Activated T-cell treated with anti-CD3 and anti-CD28 coated beads, Interleukin-2, amount 50 U/mL, for 4 hours (primary cell): ENCODE measurements around the gene GPR78. TPM values are rescaled to one million over a fixed set of nuclear protein-coding genes. Genes with fewer than 3 reads are reported as not detected.
"Not testable (repeated sequence)": the region's sequence is repeated elsewhere in the genome, so short reads cannot be mapped to it uniquely, and the experiment has no call there.

Source experiments
- ATAC-seq, 2 donors: fragments of 200-7000 bp; cut with Tn5 transposase; one replicate each; pipeline ENCODE4 v1.10.0; 2021
- DNase-seq: peaks from one replicate; pipeline ENCODE4 v3.0.0-alpha.2; 2020
- H3K27me3 Mint-ChIP-seq: one replicate; pipeline ENCODE4 v1.8.0; 2021; ENCODE audit warnings: low read depth, mixed read lengths
- H3K36me3 Mint-ChIP-seq: one replicate; pipeline ENCODE4 v1.8.0; 2022; ENCODE audit warnings: mixed read lengths; ENCODE audit not compliant: insufficient read depth
- H3K4me1 Mint-ChIP-seq: one replicate; pipeline ENCODE4 v1.8.0; 2021; ENCODE audit warnings: low read depth, mixed read lengths
- H3K4me3 Mint-ChIP-seq: one replicate; pipeline ENCODE4 v1.8.0; 2021; ENCODE audit warnings: mild to moderate bottlenecking, moderate library complexity, mixed read lengths
- H3K9me3 Mint-ChIP-seq: one replicate; pipeline ENCODE4 v1.8.0; 2021; ENCODE audit warnings: mixed read lengths
- total RNA-seq, 3 donors: library from RNA; stranded (reverse); gene quantifications; one replicate each; pipeline ENCODE4 v1.2.1, GENCODE V29; 2021

The GPR78 gene
- total RNA-seq, 3 donors from 2014 or later = not detected

DNA sequence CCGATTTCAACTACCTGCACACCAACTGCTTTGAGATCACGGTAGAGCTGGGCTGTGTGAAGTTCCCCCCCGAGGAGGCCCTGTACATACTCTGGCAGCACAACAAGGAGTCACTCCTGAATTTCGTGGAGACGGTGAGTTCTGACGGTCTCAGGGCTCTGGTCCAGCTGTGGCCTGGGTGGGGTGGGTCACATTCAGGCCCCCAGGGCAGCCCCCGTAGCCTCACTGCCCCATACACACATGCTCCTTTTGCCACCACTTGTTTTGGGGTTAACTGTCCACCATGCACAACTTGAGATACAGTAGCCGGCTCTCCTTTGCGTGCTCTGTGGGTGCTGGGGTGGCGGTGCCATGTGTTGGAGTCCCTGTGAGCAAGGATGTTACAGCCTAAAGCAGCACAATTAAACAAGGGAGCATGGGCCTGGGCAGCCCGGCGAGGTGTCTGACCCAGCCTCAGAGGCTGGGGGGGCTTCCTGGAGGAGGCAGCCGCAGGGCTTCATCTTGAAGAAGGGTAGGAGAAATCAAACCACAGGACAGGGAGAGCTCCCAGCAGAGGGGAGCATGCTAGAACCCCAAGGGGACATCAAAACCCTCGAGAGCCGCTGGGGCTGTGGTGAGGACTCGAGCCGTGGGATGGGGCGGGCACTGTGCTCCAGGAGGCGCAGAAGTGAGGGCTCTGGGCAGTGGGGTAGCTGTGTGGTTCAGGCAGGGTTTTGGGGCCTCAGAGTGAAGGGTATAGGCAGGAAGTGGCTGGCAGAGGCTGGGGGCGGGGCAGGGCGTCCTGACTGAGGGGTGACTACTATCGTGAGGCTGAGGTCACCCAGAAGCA lies 34.4 kb downstream of the GPR78 start:
- DNase-seq = no peak
- H3K9me3 Mint-ChIP-seq = no peaks in the 10 kb centered on the region
- no peaks in the 10 kb centered on the region for H3K27me3 Mint-ChIP-seq
- H3K4me3 Mint-ChIP-seq = no peak overlapping the region
- no peaks in the 10 kb centered on the region for H3K4me1 Mint-ChIP-seq
- ATAC-seq = no peak
- H3K36me3 Mint-ChIP-seq = no peaks in the 10 kb centered on the region

DNA sequence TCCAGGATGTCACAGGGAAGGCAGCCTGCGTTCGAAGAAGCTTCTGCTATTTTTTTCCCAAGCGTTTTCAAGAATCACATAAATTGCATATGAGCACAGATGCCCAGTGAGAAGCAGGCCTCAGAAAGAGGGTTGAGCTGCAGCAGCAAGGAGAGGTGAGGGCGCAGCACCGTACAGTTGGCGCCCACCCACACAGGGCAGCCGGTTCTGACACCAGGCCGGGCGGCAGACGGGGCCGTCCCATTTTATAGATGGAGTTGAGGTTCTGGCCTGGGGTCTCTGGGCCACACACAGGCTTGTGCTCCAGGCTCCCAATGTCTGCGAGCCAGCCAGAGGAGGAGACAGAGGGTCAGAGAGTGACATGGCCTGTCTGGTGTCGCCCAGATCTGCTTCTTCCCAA lies 35.2 kb downstream of the GPR78 start:
- no peaks in the 10 kb centered on the region for H3K9me3 Mint-ChIP-seq
- H3K36me3 Mint-ChIP-seq = no peaks in the 10 kb centered on the region
- DNase-seq (no peak), ATAC-seq (no peak)
- no peaks in the 10 kb centered on the region for H3K27me3 Mint-ChIP-seq
- no peak overlapping the region for H3K4me3 Mint-ChIP-seq
- H3K4me1 Mint-ChIP-seq = no peaks in the 10 kb centered on the region

DNA sequence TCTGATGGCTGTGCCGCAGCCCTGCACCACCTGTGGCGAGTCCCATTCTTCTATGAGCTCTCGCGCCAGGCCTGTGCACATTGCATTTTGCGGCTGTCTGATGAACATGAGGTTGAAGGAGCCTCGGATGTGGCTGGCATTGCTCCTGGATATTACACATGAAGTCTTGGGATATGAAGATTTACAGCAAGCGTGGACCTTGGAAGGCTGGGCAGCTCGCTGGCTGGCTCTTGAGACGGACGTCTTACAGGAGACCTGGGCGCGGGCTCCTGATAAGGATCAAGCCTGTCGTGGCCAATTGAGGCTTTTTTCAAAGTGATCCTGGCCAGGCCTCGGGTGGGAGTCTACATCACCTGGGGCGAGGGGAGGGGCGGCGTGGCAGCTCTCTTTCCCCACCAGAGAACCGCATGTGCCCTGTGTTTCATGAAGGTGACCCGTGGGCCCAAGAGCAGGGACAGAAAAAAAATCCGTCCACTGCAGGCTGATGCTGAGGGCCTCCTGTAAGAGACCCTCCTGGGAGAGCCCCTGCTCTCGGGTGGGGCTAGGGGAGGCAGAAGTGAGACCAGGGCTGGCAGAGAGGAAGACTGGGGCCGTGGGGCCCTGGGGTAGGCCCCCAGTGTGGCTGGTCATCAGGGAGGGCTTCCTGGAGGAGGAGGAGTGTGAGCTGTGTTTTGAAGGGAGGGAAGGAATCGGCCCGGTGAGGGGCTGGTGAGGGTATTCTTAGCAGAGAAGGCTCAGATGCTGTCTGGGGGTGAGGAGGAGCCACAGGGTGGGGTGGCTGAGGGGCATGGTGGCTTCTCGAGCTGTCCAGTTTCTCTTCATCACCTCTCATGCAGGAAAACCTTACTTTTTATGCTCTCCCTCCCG lies 36.0 kb downstream of the GPR78 start:
- Mint-ChIP-seq H3K9me3 (no peaks in the 10 kb centered on the region), H3K36me3 (no peaks in the 10 kb centered on the region), H3K4me3 (no peak overlapping the region), H3K4me1 (no peaks in the 10 kb centered on the region), H3K27me3 (no peaks in the 10 kb centered on the region)
- no peak for ATAC-seq
- no peak for DNase-seq

DNA sequence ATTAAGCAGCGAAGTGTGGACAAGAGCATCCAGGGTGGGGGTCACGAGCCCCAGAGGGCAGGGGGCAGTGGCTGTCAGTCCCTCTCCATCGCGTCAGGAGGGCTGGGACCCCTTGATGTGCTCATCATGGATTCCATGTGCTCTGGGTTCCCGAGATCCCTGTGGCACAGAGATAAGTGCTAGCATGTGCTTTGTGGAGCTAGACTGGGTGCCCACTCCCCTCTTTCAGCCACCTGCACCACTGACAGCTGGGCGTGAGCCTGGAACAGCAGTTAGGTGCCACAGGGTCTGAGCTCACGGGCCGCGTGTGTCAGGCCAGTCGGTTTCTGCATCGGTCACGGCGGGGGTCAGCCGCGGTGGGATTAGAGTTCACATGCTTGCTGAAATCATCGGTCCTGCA lies 36.6 kb downstream of the GPR78 start:
- Mint-ChIP-seq H3K36me3 (no peaks in the 10 kb centered on the region), H3K9me3 (no peaks in the 10 kb centered on the region), H3K27me3 (no peaks in the 10 kb centered on the region), H3K4me3 (no peak overlapping the region), H3K4me1 (no peaks in the 10 kb centered on the region)
- ATAC-seq = no peak
- no peak for DNase-seq

DNA sequence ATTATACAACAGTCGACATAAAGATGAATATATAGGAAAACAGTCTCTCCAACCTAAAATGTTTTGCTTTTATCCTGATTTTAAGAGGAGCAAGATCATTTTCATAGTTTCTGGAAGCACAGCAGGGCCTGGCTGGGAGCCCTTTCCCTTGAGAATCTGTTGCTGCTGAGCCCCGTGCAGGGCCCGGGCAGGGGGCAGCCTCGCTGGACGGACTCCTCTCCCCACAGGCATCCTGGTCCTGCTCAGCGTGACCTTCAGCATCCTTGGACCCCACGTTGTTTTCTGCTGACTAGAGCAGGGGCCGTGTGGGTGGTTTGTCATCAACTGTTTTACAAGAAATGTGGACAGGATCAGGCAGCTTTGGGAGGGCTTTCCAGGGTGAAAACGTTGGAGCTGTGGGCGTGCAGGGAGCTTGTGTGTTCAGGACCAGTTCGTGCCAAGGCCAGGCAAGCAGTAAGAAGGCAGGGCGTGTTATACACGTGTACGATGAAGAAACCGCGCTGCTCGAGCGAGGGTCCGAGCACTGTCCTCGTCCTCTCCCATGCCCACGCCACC lies 37.4 kb downstream of the GPR78 start:
- no peaks in the 10 kb centered on the region for H3K27me3 Mint-ChIP-seq
- no peak for ATAC-seq
- DNase-seq = no peak
- H3K4me1 Mint-ChIP-seq = no peaks in the 10 kb centered on the region
- no peaks in the 10 kb centered on the region for H3K9me3 Mint-ChIP-seq
- no peak overlapping the region for H3K4me3 Mint-ChIP-seq
- no peaks in the 10 kb centered on the region for H3K36me3 Mint-ChIP-seq

DNA sequence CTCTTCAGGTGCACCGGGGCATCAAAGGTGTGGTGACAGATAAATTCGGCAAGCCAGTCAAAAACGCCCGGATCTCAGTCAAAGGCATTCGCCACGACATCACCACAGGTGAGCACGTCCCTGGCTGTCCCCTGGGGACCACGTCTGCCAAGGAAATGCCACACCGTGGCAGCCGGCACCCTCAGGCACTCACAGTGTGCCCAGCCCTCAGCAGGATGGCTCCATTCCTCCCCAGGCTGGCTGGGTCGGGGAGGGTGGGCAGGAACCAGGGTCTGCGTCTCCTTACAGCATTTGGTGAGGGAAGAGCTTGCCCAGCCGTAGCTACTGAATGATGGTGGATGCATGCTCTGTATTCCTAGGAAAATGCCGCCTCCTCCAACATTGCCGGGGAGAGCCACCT lies 38.2 kb downstream of the GPR78 start:
- Mint-ChIP-seq H3K27me3 (no peaks in the 10 kb centered on the region), H3K4me3 (no peak overlapping the region), H3K9me3 (no peaks in the 10 kb centered on the region), H3K36me3 (no peaks in the 10 kb centered on the region), H3K4me1 (no peaks in the 10 kb centered on the region)
- no peak for ATAC-seq
- DNase-seq = no peak

DNA sequence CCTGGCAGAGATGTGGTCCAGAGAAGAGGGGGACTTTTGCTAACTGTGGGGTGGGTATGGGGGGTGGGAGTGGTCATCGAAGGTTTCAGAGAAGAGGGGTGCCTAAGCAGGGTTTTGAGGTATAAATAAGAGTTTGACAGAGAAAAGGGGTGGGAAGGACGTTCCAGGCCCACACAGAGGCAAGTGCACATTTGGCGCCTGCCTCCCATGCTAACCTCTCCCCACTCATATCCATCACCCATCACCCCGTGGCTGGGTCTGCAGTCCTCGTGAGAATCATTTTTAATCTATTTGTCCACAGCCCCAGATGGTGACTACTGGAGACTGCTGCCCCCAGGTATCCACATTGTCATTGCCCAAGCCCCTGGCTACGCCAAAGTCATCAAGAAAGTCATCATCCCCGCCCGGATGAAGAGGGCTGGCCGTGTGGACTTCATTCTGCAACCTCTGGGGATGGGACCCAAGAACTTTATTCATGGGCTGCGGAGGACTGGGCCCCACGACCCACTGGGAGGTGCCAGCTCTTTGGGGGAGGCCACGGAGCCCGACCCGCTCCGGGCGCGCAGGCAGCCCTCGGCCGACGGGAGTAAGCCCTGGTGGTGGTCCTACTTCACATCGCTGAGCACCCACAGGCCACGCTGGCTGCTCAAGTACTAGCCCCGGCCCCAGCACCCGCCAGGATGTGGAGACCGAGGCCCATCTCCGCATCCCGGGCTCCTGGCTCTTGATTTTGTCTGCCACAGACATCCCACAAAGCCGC lies 38.9 kb downstream of the GPR78 start:
- ATAC-seq (no peak), DNase-seq (no peak)
- H3K36me3 Mint-ChIP-seq = no peaks in the 10 kb centered on the region
- no peak overlapping the region for H3K4me3 Mint-ChIP-seq
- no peaks in the 10 kb centered on the region for H3K27me3 Mint-ChIP-seq
- no peaks in the 10 kb centered on the region for H3K4me1 Mint-ChIP-seq
- no peaks in the 10 kb centered on the region for H3K9me3 Mint-ChIP-seq

DNA sequence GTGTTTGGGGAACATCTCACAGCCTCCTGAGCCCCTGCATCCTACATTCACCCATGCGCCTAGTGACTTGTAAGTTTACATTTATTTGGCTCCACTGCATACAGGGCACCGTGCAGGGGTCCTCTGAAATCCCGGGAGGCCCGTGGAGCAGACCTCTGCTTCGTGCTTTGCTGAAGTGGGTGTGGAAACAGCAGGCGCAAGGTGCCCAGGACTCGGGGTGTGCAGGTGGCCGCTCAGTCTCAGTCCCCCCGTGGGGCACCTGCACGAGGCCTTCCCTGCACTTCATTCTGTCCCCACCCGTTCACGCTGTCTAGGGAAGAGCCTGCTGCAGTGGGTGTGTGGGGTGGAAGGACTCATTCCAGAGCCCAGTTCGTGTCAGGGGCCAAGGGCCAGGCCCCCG lies 40.9 kb downstream of the GPR78 start:
- not testable (repeated sequence) for H3K4me3 Mint-ChIP-seq, H3K27me3 Mint-ChIP-seq, ATAC-seq, H3K9me3 Mint-ChIP-seq, H3K4me1 Mint-ChIP-seq, DNase-seq, H3K36me3 Mint-ChIP-seq

DNA sequence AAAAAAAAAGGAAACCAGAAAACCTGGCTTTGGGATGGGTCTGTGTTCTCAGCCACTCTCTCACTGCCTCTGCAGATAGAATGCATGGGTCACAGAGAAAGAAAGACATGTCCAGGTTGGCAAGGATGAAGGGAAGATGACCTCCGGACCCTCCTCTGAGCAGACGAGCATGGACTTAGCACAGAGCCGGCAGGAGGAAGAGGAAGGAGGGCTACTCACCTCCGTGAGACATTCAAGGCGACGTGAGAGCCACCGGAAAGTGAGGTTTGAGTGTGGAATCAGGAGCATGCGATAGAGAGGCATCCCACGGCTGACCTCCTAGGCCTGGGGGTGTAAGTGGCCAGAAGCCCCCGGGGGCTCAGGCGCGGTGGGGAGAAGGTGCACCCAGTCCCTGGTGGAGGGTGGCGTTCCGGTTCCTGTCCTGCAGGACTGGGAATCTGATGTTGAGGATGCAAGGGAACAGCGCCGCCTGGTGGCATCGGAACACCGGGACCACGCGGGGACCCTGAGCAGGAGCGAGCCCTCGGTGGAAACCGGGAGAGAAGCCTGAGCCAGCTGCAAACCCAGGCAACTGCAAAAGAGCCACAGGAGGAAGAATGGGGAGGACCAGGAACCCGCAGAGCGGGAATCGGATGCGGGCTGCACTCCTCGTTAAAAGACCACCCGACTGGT lies 44.5 kb downstream of the GPR78 start:
- not testable (repeated sequence) for H3K4me1 Mint-ChIP-seq, H3K27me3 Mint-ChIP-seq, ATAC-seq, H3K9me3 Mint-ChIP-seq, DNase-seq, H3K36me3 Mint-ChIP-seq, H3K4me3 Mint-ChIP-seq

DNA sequence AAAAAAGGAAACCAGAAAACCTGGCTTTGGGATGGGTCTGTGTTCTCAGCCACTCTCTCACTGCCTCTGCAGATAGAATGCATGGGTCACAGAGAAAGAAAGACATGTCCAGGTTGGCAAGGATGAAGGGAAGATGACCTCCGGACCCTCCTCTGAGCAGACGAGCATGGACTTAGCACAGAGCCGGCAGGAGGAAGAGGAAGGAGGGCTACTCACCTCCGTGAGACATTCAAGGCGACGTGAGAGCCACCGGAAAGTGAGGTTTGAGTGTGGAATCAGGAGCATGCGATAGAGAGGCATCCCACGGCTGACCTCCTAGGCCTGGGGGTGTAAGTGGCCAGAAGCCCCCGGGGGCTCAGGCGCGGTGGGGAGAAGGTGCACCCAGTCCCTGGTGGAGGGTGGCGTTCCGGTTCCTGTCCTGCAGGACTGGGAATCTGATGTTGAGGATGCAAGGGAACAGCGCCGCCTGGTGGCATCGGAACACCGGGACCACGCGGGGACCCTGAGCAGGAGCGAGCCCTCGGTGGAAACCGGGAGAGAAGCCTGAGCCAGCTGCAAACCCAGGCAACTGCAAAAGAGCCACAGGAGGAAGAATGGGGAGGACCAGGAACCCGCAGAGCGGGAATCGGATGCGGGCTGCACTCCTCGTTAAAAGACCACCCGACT lies 50.2 kb downstream of the GPR78 start:
- H3K36me3 Mint-ChIP-seq, H3K27me3 Mint-ChIP-seq, H3K9me3 Mint-ChIP-seq, H3K4me1 Mint-ChIP-seq, DNase-seq, H3K4me3 Mint-ChIP-seq: not testable (repeated sequence)
- ATAC-seq = peak in 1 of 2 donors; percentile 39

DNA sequence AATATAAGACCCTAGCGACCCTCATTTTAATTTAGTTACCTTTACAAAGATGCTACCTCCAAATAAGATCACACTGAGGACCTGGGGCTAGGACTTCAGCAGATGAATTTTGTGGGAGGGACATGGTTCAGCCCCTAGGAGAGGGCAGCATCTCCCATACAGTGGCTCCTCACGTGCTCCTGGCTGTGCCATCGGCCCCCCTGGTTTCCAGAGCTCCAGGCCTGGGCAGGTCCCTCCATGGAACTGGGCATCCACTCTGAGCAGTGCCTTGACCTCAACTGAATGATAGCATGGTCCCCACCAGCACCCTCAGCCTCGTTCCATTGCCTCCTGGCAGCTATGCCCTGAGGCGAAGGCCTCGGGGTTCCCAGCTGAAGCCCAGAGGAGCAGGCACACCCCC lies 51.7 kb downstream of the GPR78 start:
- H3K4me3 Mint-ChIP-seq, H3K4me1 Mint-ChIP-seq, DNase-seq, H3K27me3 Mint-ChIP-seq, ATAC-seq, H3K36me3 Mint-ChIP-seq, H3K9me3 Mint-ChIP-seq: not testable (repeated sequence)

DNA sequence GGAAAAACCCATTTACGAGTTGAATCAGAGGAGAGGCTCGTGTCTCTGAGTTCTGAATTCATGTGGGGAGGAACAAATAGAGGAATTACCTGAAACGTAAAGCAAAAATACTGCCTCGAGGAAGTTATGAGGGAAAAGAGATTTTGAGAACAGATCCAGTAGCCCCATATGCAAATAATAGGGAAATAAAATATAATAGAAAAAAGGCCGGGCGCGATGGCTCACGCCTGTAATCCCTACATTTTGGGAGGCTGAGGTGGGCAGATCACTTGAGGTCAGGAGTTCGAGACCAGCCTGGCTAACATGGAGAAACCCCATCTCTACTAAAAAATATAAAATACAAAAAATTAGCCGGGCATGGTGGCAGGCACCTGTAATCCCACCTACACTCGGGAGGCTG lies 54.6 kb downstream of the GPR78 start:
- H3K9me3 Mint-ChIP-seq, ATAC-seq, DNase-seq, H3K27me3 Mint-ChIP-seq, H3K4me1 Mint-ChIP-seq, H3K36me3 Mint-ChIP-seq, H3K4me3 Mint-ChIP-seq: not testable (repeated sequence)

DNA sequence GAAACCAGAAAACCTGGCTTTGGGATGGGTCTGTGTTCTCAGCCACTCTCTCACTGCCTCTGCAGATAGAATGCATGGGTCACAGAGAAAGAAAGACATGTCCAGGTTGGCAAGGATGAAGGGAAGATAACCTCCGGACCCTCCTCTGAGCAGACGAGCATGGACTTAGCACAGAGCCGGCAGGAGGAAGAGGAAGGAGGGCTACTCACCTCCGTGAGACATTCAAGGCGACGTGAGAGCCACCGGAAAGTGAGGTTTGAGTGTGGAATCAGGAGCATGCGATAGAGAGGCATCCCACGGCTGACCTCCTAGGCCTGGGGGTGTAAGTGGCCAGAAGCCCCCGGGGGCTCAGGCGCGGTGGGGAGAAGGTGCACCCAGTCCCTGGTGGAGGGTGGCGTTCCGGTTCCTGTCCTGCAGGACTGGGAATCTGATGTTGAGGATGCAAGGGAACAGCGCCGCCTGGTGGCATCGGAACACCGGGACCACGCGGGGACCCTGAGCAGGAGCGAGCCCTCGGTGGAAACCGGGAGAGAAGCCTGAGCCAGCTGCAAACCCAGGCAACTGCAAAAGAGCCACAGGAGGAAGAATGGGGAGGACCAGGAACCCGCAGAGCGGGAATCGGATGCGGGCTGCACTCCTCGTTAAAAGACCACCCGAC lies 55.8 kb downstream of the GPR78 start:
- not testable (repeated sequence) for H3K36me3 Mint-ChIP-seq, DNase-seq, H3K4me1 Mint-ChIP-seq, H3K4me3 Mint-ChIP-seq, H3K9me3 Mint-ChIP-seq, H3K27me3 Mint-ChIP-seq
- peak in 1 of 2 donors; percentile 35 for ATAC-seq
